ENCODE measurements around the gene WFIKKN1.

Gene WFIKKN1

DNA sequence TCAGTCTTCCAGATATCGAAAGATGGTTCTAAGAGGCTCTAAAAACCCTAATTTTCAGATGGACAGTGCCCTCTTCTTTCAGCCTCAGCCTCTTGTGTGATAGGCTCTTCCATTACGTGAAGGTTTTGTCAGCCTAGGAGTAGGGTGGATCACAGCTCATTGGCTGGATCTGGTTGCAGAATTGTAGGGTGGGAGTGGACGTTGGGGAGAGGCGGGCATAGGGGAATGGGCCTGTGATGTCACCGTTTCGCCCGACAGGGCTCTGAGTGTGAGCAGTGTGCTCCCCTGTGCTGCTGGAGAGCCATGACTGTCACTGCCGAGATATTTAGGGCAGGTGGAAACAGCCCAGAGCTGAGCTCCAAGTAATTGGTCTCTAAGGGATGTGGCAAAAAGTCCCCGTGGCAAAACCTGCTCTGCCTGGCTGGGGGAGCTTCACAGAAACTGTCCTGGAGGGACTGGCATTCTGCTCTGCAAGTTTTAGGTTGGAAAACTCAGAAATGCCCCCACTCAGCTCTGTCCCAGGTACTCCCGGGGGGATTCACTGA is 6.2 kb upstream of the WFIKKN1 start:
- no peak for DNase-seq (ENCODE audit: low read depth in 3 of 3)

DNA sequence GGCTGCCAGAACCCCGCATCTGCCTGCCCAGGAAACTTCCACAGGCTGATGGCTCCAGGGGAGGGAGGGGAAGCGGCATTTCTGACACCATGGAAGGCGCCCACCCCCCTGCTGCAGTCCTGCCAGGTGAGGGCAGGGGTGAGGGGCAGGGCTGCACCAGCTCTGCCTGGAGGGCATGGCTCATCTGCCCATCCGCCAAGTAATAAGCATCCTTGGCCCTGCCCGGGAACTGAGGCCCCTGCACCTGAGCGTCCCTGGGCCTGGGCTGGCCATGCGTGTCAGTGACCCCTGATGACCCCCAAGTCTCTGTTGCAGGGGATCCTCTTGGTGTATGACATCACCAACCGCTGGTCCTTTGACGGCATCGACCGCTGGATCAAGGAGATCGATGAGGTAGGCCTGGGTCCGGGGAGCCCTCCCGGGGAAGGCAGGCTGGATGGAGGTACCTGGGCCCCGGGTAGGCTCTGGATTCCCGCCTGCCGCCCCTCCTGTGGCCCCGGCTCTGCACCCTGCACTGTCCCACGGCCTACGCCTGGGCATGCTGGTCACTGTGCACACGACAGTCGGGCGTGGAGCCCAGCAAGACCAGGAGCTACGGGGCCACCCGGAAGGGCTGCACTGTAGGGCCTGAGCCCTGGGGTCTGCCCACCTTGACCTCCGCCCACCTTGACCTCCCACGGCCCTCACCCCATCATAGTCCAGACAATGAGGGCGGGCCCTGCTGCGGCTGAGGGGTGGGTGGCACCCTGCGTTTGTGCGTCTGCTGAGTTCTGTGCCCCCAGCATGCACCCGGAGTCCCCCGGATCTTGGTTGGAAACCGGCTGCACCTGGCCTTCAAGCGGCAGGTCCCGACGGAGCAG is 5.4 kb upstream of the WFIKKN1 start:
- no peak for DNase-seq (ENCODE audit: low read depth in 3 of 3)

DNA sequence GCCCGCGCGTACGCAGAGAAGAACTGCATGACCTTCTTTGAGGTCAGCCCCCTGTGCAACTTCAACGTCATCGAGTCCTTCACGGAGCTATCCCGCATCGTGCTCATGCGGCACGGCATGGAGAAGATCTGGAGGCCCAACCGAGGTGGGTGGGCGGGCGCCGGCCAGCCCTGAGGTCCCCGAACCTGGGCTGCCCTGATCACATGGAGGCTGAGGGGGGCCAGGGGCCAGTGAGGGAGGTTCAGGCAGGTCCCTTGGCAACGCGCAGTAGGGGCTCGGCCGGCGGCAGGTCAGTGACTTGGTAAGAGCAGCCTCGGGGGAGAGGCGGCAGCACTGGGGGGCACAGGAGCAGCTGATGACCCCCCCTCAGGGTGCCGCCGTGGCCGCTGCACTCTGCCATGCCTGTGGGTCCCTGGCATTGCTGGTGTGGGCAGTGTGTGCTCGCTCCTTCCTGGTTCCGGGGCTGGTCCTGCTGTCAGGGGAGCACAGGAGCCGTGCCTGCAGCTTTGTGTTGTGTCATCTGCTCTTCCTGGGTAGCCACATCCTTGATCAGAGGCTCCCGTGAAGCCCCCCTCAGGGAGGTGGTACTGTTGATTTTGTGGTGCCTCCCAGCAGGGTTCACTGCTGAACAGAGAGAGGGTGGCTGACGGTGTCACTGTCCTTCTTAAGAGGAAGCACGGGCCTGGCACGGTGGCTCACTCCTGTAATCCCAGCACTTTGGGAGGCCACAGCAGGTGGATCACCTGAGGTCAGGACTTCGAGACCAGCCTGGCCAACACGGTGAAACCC is 4.6 kb upstream of the WFIKKN1 start:
- DNase-seq (ENCODE audit: low read depth in 3 of 3): no peak

DNA sequence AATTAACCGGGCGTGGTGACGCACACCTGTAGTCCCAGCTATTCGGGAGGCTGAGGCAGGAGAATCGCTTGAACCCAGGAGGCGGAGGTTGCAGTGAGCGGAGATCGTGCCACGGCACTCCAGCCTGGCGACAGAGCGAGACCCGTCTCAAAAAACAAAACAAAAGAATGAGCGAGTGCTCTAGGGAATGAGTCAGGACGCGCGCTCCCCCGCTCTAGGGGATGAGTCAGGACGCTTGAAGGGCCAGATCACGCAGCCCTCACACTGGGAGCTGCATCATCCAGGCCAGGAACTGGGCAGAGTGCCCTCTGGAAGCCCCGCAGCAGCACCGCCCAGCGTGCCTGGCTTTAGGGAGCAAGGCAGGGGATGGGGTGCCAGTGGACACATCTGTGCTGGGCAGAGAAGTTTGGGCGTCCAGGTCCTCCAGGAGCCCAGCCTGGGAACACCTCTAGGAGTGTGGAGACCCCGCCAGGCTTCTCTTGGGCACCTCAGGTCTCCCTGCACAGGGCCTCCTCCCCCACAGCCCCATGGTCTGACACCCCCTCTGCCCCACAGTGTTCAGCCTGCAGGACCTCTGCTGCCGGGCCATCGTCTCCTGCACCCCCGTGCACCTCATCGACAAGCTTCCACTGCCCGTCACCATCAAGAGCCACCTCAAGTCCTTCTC is 3.9 kb upstream of the WFIKKN1 start:
- no peak for DNase-seq (ENCODE audit: low read depth in 3 of 3)

DNA sequence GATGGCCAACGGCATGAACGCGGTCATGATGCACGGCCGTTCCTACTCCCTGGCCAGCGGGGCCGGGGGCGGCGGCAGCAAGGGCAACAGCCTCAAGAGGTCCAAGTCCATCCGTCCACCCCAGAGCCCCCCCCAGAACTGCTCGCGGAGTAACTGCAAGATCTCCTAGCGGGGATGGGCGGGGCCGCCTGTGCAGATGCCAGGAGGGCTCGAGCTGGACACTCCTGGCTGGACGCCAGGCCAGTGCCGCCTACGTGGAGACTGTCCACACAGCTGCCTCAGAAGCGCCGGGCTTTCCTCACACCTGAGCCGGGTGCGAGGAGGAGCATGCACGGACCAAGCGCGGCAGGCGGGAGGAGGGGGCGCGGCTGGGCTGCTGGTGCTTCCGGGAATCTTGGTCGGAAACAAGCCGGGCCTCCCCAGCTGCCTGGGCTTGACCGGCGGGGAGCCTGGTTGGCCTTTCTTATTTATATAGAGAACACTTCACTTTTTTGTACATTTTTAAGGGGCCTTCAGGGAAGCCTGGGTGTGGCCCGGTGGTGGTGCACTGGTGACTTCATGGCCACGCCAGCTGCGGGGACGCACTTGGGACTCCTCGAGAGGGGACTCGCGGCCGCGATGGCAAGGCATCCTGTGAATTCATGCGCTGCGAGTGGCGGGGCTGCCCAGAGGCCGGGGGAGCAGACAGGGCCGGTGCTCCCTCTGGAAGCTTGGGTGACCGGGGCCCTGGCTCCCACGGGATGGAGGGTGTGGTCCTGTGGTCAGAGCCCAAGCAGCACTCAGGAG is 3.1 kb upstream of the WFIKKN1 start:
- no peak for DNase-seq (ENCODE audit: low read depth in 3 of 3)

DNA sequence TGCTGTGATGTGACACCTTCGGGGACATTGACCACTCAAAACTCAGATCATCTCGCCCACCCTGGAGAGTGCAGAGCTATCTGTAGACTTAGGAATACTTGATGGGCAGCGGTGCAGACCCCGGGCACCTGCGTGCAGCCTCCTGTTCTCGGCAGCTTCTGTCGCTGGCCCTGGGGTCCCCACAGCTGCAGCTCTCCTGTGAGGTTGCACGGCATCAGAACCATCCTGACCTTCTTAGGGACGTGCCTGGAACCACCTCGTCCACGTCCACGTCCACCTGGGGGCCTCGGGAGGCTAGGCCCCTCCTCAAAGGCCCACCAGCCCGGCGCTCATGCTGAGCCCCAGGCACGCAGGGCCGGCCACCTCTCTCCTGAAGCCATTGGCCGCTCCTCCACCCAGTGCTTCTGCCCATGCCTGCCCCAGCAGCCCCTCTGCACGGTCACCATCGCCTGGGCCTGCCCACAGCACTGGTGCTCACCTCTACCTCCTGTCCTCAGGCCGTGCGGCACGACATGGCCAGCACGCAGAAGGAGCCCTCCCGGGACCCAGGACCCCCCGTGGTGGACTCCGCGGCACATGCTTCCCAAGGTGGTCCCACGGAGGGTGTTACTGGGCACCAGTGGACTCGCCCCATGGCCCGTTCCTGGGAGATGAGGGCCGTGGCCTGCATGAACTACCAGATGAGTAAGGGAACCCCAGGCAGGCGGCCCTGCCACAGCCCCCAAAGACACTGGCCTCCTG is 2.3 kb upstream of the WFIKKN1 start:
- no peak for DNase-seq (ENCODE audit: low read depth in 3 of 3)

DNA sequence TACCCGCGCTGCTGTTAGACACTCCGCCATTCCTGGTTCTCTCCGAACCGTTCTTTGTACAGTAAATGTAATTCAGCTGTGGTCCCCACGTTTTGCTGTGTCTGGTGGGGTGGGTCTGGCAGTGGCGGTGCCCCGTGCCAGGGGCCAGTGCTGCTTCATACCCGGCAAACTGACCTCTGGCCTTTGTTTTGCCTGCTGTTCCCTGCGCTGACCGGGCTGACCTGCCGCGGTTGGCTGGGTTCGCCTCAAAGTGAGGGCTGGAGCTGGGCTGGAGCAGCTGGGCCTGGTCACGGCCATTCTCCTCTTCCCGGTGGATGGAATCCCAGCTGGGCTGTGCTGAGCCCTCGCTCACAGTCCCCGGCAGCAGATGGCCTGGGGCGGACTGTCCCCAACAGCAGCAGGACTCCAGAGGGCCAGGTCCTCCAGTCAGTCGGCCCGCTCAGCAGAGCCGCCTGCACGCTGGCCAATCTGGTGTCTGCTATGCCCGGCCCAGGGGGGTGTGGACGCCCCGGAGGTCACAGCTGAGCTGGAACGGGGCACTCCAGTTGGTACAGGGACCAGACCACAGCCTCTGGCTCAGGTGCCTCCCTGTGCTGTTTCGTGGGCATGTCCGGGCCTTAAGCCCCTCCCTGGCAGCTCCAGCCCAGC is 1.5 kb upstream of the WFIKKN1 start:
- no peak for DNase-seq (ENCODE audit: low read depth in 3 of 3)

DNA sequence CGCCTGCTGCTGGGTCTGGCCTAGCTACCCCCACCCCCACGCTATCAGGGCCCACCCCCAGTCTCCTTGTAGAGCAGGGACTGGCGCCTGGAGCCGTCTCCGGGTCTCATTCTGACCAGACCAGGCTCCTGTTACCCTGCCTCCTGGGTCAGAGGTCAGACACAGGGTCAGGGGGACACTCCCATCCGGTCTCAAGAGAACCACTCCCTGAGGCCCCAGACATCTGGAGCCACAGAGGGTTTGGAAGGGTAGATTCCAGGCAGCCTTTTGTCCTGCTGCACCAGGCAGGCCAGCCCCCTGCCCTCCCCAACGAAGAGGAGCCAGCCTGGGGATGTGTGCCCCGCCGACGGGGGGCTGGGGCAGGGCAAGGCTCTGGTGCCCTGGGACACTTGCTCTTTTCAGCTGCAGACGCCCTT is 944 bp upstream of the WFIKKN1 start:
- DNase-seq (ENCODE audit: low read depth in 3 of 3): no peak

DNA sequence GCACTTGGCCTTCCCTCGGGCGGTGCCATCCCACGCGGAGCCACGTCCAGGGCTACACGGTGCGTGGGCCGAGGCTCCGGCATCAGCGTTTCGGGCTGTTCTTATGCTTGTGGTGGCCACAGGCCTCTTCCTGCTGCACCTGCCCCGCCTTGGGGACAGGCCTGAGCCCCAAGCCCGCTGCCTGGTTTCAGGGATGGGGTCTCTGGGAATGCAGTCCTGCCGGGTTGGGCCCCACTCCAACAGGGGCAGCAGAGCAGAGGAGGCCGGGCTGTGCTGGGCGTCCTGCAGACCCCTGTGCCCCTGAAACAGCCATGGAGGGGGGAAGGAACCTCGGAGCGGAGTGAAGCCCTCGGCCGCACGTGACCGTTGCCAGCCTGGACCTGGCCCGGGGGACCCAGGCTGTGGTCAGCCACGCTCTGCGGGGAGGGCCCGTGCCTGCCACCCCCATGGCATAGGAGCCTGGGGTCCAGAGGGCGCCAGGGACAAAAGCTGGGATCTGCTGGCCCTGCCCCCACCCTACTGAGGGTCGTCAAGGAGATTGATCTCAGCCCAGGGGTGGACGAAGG is 453 bp upstream of the WFIKKN1 start:
- DNase-seq (ENCODE audit: low read depth in 3 of 3): no peak

DNA sequence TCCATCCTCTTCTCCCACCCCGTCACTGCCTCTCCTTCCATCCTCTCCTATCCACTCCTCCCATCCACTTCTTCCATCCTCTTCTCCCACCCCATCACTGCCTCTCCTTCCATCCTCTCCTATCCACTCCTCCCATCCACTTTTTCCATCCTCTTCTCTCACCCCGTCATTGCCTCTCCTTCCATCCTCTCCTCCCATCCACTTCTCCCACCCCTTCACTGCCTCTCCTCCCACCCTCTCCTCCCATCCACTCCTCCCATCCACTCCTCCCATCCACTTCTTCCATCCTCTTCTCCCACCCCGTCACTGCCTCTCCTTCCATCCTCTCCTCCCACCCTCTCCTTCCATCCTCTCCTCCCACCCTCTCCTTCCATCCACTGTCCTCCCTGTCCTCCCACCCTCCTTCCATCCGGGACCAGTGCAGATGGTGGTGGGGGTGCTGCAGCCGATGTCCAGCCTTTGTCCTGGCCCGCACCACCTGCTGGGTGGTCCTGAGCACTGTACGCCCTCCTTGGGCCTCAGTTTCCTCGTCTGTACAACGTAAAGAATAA is 1.1 kb downstream of the WFIKKN1 start:
- no peak for DNase-seq (ENCODE audit: low read depth in 3 of 3)

DNA sequence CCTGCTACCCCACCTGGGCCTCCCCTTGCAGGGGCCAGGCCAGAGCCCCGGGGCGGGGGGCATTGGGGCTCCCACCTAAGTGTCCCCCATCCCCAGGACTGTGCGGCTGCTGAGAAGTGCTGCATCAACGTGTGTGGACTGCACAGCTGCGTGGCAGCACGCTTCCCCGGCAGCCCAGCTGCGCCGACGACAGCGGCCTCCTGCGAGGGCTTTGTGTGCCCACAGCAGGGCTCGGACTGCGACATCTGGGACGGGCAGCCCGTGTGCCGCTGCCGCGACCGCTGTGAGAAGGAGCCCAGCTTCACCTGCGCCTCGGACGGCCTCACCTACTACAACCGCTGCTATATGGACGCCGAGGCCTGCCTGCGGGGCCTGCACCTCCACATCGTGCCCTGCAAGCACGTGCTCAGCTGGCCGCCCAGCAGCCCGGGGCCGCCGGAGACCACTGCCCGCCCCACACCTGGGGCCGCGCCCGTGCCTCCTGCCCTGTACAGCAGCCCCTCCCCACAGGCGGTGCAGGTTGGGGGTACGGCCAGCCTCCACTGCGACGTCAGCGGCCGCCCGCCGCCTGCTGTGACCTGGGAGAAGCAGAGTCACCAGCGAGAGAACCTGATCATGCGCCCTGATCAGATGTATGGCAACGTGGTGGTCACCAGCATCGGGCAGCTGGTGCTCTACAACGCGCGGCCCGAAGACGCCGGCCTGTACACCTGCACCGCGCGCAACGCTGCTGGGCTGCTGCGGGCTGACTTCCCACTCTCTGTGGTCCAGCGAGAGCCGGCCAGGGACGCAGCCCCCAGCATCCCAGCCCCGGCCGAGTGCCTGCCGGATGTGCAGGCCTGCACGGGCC is 1.9 kb downstream of the WFIKKN1 start:
- DNase-seq (ENCODE audit: low read depth in 3 of 3): no peak

DNA sequence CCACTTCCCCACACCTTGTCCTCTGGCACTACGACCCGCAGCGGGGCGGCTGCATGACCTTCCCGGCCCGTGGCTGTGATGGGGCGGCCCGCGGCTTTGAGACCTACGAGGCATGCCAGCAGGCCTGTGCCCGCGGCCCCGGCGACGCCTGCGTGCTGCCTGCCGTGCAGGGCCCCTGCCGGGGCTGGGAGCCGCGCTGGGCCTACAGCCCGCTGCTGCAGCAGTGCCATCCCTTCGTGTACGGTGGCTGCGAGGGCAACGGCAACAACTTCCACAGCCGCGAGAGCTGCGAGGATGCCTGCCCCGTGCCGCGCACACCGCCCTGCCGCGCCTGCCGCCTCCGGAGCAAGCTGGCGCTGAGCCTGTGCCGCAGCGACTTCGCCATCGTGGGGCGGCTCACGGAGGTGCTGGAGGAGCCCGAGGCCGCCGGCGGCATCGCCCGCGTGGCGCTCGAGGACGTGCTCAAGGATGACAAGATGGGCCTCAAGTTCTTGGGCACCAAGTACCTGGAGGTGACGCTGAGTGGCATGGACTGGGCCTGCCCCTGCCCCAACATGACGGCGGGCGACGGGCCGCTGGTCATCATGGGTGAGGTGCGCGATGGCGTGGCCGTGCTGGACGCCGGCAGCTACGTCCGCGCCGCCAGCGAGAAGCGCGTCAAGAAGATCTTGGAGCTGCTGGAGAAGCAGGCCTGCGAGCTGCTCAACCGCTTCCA is 2.7 kb downstream of the WFIKKN1 start:
- DNase-seq (ENCODE audit: low read depth in 3 of 3): no peak

DNA sequence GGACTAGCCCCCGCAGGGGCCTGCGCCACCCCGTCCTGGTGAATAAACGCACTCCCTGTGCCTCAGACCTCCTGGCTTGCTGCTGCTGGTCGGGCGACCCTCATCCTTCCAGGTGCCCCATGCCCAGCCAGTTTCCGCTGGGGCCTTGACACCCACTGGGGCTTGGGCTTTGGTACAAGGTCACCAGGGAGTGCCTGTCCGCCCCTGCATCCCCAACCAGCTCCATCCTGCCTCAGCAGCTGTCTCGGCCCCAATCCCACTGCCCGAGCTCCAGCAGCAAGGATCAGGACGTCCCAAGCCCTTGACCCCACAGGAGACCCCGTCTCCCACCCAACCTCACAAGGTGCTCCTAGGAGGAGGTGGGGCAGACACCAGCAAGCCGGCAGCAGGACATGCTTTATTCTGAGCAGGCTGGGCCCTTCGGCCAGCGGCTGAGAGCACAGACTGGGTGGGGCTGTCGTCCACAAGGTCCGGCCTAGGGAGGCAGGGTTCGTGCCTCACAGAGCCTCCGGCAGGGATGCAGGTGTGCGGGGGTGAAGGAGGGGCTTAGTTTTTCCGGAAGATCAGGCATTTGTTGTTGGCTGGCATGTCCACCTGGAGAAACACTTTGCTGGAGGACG is 3.4 kb downstream of the WFIKKN1 start:
- no peak for DNase-seq (ENCODE audit: low read depth in 3 of 3)

DNA sequence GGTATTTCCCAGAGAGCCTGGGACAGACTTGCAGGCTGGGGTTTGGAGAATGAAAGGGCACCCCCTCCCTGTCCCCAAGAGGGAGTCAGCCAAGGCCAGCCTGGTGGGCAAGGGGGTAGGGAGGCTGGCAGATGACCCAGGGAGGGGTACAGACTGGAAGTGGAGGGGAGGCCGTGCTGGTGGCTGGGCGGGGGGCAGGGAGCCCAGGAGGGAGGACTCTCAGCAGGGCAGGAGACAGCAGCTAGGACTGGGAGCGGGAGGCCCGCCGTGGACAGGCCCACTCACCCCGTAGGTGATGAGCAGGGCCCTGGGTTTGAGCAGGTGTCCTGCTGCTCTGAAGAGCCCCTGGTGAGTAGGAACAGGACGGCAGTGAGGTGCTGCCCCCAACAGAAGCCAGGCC is 4.2 kb downstream of the WFIKKN1 start:
- no peak for DNase-seq (ENCODE audit: low read depth in 3 of 3)

DNA sequence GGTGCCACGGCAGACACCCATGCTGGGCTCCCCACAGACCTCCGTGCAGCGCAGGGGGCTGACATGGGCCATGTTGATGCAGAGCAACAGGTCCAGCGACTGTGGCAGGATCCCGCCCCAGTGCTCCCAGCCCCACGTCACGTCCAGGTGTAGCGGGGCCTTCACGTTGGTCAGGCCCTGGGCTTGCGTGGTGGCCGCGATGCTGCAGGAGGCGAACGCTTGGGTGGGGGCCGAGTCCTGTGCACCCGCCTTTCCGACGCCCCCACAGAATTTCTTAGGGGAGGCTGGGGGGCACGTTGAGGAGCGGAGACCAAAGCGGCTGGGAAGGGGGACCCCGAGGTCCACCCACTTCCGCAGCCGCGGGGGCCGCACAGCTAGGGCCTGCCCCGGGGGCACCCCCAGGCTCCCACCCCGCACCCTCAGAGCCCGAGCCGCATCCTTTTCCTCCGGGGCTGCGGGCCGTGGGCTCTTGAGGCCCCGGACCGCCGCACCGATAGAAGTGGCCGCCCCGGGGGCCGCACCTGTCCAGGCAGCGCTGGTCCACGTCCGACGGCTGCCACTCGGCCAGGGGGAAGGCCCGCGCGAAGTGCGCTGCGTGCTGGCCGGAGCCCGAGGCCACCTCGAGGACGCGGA is 4.9 kb downstream of the WFIKKN1 start:
- DNase-seq (ENCODE audit: low read depth in 3 of 3): no peak

DNA sequence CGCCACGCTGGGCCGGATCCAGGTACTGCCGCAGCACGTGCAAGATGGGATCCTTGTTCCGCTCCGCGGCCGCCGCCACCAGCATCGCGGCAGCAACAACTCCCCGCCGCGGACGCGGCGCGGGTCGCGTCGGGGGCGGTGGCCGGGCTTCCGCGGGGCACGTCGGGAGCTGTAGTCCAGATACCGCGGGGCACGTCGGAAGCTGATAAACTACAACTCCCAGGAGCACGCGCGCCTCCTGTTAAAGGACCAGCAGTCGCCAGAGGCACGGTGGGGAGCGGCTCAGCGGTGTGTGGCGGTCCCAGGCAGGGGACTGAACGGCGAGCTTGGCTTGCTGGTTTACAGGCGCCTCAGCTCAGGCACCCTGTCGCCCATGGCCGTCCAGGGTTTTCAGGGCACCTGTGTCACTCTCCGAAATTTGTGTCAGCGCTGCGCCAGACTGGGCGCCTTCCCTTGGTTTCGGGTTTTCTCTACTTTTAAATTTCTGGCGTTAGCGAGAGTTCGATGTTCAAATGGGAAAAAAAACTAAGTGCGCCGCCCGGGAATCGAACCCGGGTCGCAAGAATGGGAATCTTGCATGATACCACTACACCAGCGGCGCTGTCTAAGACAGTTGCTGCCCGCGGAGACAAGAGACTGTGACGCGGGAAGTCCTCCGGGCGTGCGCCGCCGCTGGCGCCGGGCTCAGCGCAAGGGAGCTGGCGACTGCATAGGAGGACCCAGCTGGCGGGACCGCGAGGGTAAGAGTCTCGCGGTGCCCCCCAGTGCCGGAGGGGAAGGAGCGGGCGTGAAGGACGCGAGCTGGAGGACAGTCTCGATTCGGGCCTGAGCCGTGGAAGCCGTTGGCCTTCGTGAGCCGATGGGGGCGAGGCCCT is 5.7 kb downstream of the WFIKKN1 start, which contains the start of gene METTL26:
TSS of gene METTL26 (minus strand) at position 100 of the 875 bp plus-strand sequence. CDS start at position 85, 15 bp downstream.
- peak; percentile 84 to 95 (median 87) for DNase-seq (ENCODE audit: low read depth in 3 of 3)

Data from stimulated activated CD4-positive, alpha-beta T cell treated with anti-CD3 and anti-CD28 coated beads, TNF-alpha, amount 100 ng/mL, for 4 hours (primary cell).